Coronary artery (tissue), 2 donors: ENCODE results near the gene NCOR2.

Experiments used
- DNase-seq: peaks from one replicate; pipeline ENCODE4 v3.0.0-alpha.2; 2017; ENCODE audit warnings: low spot score
- H3K27ac ChIP-seq, 2 donors: fragments of 200-600 bp; sonication (generic); one replicate each; pipeline ENCODE4 v1.5.1; 2016 to 2019
- H3K4me3 ChIP-seq: fragments of 200-600 bp; sonication (generic); 2 replicates; pipeline ENCODE4 v1.5.1; 2016; ENCODE audit warnings: mild to moderate bottlenecking, moderate library complexity
- CTCF ChIP-seq: fragments of 200-600 bp; sonication (generic); IDR thresholded peaks from one replicate; pipeline ENCODE4 v1.5.1; 2019; ENCODE audit warnings: antibody characterized with exemption

NCOR2 gene

GRCh38 chr12:124566997-124567672 lies at the start of gene NCOR2:
TSS of gene NCOR2 (minus strand) at chr12:124567612. CDS start at chr12:124495251, 72,361 bp downstream.
- DNase-seq, result no peak
- TF ChIP-seq CTCF, result no peak
- peak within 1 kb of the TSS; percentile 98 for H3K4me3 ChIP-seq

GRCh38 chr12:124616394-124617221 lies 49.2 kb upstream of the NCOR2 start:
- peak overlapping the region in 1 of 2 donors; percentile 5 for H3K27ac ChIP-seq
- H3K4me3 ChIP-seq, result no peak overlapping the region
- no peak for DNase-seq
- TF ChIP-seq CTCF, result no peak

More at GRCh38 chr12:124566997-124567672, at the start of gene NCOR2:
- H3K27ac ChIP-seq, result peak within 1 kb of the TSS; percentile 99

- Histone ChIP-seq H3K27ac (no peak overlapping the region), H3K4me3 (no peak overlapping the region)
- DNase-seq, result no peak
- no peak for TF ChIP-seq CTCF
These were observed 47.3 kb upstream of the NCOR2 start for GRCh38 chr12:124614512-124615292.

- Histone ChIP-seq H3K4me3 (no peak overlapping the region), H3K27ac (no peak overlapping the region)
- no peak for TF ChIP-seq CTCF
- DNase-seq, result no peak
These were observed 45.8 kb upstream of the NCOR2 start for GRCh38 chr12:124613151-124613585.

GRCh38 chr12:124612410-124612680 lies 44.9 kb upstream of the NCOR2 start:
- no peak for DNase-seq
- Histone ChIP-seq H3K27ac (no peak overlapping the region), H3K4me3 (no peak overlapping the region)
- no peak for TF ChIP-seq CTCF

- no peak for TF ChIP-seq CTCF
- Histone ChIP-seq H3K27ac (no peak overlapping the region), H3K4me3 (no peak overlapping the region)
- DNase-seq, result no peak
These were observed 44.4 kb upstream of the NCOR2 start for GRCh38 chr12:124611559-124612409.
